HG02970 (cell line): ENCODE results near the gene ATP5F1A.
"Not testable (repeated sequence)": the region's sequence is repeated elsewhere in the genome, so short reads cannot be mapped to it uniquely, and the experiment has no call there.

Source experiments
- ATAC-seq: cut with Tn5 transposase; IDR thresholded peaks from one replicate; pipeline ENCODE4 v1.9.1; 2021; ENCODE audit warnings: mild to moderate bottlenecking, moderate library complexity, moderate number of reproducible peaks; ENCODE audit not compliant: unreplicated experiment, low FRiP score

ATP5F1A gene

DNA sequence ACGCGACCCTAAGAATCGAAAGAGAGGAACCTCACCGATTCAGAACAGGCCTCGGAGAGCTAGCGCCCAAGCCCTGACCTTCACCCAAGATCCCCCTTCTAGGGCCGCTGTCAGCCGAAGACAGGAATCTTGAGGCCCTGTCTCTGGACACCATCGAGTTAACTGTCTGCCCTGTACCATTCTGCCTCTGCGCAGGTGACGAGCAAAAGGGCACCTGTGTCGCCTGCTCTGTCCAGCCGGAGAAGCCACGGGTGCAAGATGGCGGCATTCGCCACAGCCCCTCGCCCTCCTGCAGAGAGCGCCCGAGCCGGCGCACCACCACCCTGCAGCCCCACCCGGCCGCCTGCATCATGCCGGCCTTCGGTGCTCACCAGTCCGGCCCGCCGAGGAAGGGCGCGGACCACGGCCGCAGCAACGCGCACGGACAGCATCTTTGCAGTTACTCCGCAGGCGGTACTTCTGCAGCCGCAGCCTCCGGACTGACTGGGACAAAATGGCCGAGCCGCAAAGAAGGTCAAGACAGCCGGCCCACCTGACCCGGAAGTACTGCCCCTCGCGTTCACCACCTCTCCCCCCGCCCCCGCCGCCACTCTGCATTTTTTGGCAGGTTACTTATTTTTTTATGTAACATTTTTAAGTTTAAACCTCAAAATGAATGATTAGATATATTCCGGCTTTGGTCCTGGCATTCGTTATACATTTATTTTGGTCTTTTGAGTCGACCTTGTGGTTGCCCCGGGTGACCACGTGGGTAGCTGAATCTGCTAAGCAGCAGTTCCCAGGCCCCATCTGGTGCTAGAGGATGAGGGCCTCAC, at the start of gene ATP5F1A:
TSS of gene ATP5F1A (minus strand) at position 496 of the 815 bp plus-strand sequence. CDS start at position 431, 65 bp downstream.
- peak; percentile 76 for ATAC-seq

- ATAC-seq = no peak
Observed at GRCh38 chr18:46141199-46141598, 43.1 kb upstream of the ATP5F1A start.

GRCh38 chr18:46140173-46140572, 42.1 kb upstream of the ATP5F1A start:
- ATAC-seq = no peak

DNA sequence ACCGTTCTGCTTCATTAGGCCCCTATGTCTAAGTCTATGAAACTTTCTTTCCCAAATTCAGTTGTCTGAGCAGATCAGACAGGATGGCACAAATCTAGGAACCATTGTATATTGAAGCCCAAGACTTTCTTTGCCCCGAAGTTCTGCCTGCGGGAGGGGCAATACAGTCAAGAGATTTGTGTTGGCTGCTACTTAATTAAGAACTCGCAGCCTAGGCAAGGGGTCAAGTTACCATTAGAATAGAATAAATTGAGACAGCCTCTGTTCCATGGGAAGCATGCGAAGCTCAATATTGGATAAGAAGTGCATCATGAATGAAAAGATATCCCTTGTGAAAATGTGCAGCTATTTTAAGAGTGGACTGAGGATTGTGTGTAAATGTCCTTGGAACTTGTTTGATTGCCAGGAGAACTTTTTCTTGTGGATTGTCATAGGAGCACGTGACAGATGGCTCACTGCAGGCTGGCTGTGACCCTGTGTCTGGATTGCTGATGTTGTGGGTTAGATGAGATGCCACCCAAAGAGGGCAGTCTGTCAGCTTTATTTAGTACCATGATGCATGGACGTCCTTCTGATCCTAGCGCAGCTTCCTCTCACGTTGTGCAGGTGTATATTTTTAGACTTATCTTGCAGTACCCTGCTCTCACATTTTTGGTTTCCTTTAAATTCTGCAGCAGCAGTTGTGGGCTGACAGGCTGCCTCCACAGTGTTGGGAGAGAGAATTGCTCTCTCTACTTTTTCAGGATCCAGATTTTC, 37.0 kb upstream of the ATP5F1A start:
- ATAC-seq = no peak

DNA sequence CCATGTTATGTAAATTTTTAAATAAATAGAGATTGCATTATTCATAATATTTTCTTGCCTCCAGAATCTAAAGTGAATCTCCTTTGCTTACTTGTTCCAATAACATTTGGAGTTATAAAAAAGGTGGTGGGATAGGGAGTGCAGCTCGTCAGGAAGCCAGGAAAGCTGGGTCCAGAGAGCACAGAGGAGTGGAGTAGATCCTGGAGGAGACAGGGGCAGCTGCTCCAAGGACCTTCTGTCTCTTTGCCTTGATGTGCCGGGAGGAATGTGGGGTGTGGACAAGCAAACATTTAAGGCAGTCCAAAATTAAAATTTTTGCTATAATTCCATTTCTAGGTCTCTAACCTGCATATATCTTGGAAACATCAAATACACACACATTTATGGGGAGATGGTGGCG, 35.4 kb upstream of the ATP5F1A start:
- ATAC-seq = no peak

DNA sequence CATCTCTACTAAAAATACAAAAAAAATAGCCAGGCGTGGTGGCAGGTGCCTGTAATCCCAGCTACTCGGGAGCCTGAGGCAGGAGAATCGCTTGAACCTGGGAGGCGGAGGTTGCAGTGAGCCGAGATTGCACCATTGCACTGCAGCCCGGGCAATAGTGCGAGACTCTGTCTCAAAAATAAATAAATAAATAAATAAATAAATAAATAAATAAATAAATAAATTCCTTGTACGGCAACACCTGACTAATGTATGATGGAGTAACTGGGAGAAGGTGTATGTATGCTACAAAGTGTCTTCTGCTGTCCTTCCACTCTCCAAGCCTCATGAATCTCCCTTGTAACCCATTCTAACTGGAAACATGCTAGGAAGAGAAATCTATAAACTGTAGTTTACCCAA, 32.5 kb upstream of the ATP5F1A start:
- ATAC-seq = not testable (repeated sequence)

GRCh38 chr18:46130061-46130460, 32.0 kb upstream of the ATP5F1A start:
- no peak for ATAC-seq

DNA sequence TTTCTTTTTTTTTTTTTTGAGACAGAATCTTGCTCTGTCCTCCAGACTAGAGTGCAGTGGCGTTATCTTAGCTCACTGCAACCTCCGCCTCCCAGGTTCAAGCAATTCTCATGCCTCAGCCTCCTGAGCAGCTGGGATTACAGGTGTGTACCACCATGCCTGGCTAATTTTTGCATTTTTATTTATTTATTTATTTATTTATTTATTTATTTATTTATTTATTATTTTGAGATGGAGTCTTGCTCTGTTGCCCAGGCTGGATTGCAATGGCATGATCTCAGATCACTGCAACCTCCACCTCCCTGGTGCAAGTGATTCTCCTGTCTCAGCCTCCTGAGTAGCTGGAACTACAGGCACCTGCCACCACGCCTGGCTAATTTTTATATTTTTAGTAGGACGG, 28.5 kb upstream of the ATP5F1A start:
- not testable (repeated sequence) for ATAC-seq

GRCh38 chr18:46113751-46114150, 15.7 kb upstream of the ATP5F1A start:
- no peak for ATAC-seq

- ATAC-seq = no peak
Observed at GRCh38 chr18:46110406-46110805, 12.3 kb upstream of the ATP5F1A start.

DNA sequence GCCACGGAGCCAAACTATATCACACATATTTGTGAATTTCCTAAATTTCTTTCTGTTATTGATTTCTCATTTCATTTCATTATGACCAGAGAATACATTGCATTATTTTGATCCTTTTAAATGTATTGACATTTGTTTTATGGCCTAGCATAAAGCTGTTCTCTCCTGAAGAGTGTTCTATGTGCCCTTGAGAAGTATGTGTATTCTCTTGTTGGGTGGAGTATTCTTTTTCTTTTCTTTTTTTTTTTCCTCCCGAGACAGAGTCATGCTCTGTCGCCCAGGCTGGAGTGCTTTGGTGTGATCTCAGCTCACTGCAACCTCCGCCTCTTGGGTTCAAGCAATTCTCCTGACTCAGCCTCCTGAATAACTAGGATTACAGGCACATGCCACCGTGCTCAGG, 11.3 kb upstream of the ATP5F1A start:
- no peak for ATAC-seq

DNA sequence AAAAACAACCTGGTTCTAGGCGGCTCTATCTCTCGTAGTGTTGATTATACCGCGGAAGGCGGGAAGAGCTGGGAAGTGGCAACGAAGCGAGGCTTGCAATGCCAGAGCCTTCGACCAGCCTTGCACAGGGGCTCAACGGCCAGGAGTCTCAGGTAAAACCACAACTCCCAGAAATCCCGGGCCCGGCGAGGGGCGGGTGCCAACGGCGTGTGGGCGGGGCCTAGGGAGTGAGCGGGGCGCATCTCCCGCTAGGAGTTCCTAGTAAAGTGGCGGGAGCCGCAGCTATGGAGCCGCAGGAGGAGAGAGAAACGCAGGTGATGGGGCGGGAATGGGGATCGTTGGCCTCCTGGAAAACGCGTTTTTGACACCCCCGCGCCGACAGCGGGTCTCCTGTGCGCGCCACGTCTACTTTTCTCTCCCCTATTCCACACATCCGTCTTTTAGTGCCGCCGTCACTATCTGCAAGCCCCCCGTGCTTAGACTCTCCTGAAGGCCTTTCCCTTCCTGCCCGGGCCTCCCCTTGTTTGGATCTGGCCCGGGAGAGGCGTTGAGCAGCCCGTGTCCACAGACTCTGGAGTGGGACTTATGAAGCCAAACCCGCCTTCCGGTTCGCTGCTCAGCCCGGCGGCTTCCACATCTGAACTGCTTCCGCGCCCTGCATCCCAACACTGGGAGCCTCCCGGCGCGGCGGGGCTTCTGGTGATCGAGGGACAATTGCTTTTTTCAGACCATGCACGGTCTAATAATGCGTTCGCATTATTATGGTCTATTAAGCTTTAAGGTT, 6.2 kb upstream of the ATP5F1A start, which contains the start of gene HAUS1:
TSS of gene HAUS1 (plus strand) at position 258 of the 784 bp plus-strand sequence. CDS start at position 285, 27 bp downstream.
- ATAC-seq = peak; percentile 89

- ATAC-seq = no peak
Observed at GRCh38 chr18:46099463-46099862, 1.4 kb upstream of the ATP5F1A start.

- ATAC-seq = no peak
Observed at GRCh38 chr18:46098616-46098933, 479 bp upstream of the ATP5F1A start.

GRCh38 chr18:46097431-46097800, 680 bp downstream of the ATP5F1A start:
- peak; percentile 9 for ATAC-seq

GRCh38 chr18:46096651-46097300, 1.3 kb downstream of the ATP5F1A start:
- ATAC-seq = no peak

GRCh38 chr18:46095532-46095931, 2.6 kb downstream of the ATP5F1A start:
- no peak for ATAC-seq

- ATAC-seq = not testable (repeated sequence)
Observed at GRCh38 chr18:46088501-46088900, 9.6 kb downstream of the ATP5F1A start.

- ATAC-seq = no peak
Observed at GRCh38 chr18:46084431-46084830, 13.7 kb downstream of the ATP5F1A start.

DNA sequence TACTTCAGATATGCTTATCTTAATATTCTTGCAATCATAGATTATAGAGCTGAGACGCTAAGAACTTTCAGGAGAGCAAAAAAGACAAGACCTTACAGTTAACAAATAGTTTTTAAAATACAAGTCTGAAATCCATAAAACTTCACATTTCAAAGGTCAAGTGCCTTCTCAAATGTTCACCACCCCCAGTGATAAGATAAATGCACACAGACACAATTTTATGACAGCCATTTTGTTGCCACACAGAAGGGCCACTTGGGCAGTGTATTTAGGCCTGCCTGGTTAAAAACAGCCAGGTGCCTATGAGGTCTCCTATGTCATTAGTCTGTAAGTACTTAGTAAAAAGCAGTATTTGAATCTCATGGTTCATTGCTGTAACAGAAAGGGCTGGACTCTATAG, 17.9 kb downstream of the ATP5F1A start:
- ATAC-seq = no peak
